Osteocyte (in vitro differentiated cells): Measurements from ENCODE around the gene ABCF2. TPM values are rescaled to one million over a fixed set of nuclear protein-coding genes. Genes with fewer than 3 reads are reported as not detected.

ENCODE experiments used
- DNase-seq: peaks from one replicate; pipeline ENCODE4 v3.0.0; 2021; ENCODE audit warnings: mixed read lengths; ENCODE audit not compliant: unreplicated experiment; ENCODE audit errors: extremely low spot score
- H3K27ac Mint-ChIP-seq: one replicate; pipeline ENCODE4 v1.8.0; 2021; ENCODE audit warnings: mild to moderate bottlenecking, mixed read lengths; ENCODE audit not compliant: unreplicated experiment
- H3K27me3 Mint-ChIP-seq: one replicate; pipeline ENCODE4 v1.8.0; 2021; ENCODE audit warnings: mixed read lengths; ENCODE audit not compliant: unreplicated experiment
- H3K36me3 Mint-ChIP-seq: one replicate; pipeline ENCODE4 v1.8.0; 2021; ENCODE audit warnings: mixed read lengths; ENCODE audit not compliant: unreplicated experiment
- H3K4me1 Mint-ChIP-seq: one replicate; pipeline ENCODE4 v1.8.0; 2021; ENCODE audit warnings: mixed read lengths; ENCODE audit not compliant: unreplicated experiment
- H3K4me3 Mint-ChIP-seq: one replicate; pipeline ENCODE4 v1.8.0; 2021; ENCODE audit warnings: mild to moderate bottlenecking, moderate library complexity, mixed read lengths; ENCODE audit not compliant: unreplicated experiment
- H3K9me3 Mint-ChIP-seq: one replicate; pipeline ENCODE4 v1.8.0; 2021; ENCODE audit warnings: mixed read lengths; ENCODE audit not compliant: unreplicated experiment
- CTCF ChIP-seq: fragments of 200-600 bp; sonication (generic); IDR thresholded peaks from 2 replicates; pipeline ENCODE4 v1.5.0; 2021; ENCODE audit warnings: antibody characterized with exemption, mild to moderate bottlenecking, moderate library complexity
- total RNA-seq: library from RNA; stranded (reverse); gene quantifications from 2 replicates; pipeline ENCODE4 v1.2.1, GENCODE V29; 2021

The ABCF2 gene
- total RNA-seq, 1 donor from 2014 or later = 43.9 TPM

GRCh38 chr7:151212626-151213025 lies 14.4 kb downstream of the ABCF2 start:
- no peak for DNase-seq
- TF ChIP-seq CTCF = no peak
- H3K27me3 Mint-ChIP-seq = no peaks in the 10 kb centered on the region
- H3K4me1 Mint-ChIP-seq = no peaks in the 10 kb centered on the region
- peaks cover 27% of the 10 kb centered on the region for H3K36me3 Mint-ChIP-seq
- no peaks in the 10 kb centered on the region for H3K9me3 Mint-ChIP-seq
- no peak overlapping the region for H3K27ac Mint-ChIP-seq
- no peak overlapping the region for H3K4me3 Mint-ChIP-seq

DNA sequence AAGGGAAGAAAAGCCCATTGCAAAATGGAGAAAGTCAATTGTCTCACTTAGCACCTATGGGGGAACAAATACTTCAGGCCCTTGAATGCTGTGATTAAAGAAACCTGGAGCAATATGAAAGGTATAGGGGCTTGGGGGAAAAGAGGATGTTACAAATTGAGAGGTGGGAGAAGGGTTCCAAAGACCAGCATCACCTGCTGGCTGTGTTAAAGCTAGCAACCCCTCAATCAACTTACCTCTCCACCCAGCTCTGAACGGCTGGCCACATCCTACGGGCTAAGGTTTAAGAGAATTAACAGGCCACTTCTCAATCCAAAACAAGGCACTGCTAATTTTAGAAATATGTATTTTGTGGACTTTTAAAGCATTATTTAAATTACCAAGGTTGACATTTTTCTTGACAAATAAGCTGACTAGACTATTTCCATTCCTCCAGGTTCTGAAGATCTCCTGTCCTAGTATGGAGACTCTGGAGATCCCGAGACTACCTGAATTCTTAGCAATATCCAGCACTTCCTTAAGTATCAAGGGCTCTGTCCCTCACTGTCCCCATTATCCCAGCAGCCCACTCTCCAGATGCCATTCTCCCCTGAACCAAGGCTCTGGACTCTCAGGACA lies 15.7 kb downstream of the ABCF2 start:
- H3K4me3 Mint-ChIP-seq = no peak overlapping the region
- no peak overlapping the region for H3K27ac Mint-ChIP-seq
- no peak for TF ChIP-seq CTCF
- H3K27me3 Mint-ChIP-seq = peaks cover 6% of the 10 kb centered on the region
- no peak for DNase-seq
- no peaks in the 10 kb centered on the region for H3K4me1 Mint-ChIP-seq
- H3K9me3 Mint-ChIP-seq = no peaks in the 10 kb centered on the region
- peaks cover 27% of the 10 kb centered on the region for H3K36me3 Mint-ChIP-seq

DNA sequence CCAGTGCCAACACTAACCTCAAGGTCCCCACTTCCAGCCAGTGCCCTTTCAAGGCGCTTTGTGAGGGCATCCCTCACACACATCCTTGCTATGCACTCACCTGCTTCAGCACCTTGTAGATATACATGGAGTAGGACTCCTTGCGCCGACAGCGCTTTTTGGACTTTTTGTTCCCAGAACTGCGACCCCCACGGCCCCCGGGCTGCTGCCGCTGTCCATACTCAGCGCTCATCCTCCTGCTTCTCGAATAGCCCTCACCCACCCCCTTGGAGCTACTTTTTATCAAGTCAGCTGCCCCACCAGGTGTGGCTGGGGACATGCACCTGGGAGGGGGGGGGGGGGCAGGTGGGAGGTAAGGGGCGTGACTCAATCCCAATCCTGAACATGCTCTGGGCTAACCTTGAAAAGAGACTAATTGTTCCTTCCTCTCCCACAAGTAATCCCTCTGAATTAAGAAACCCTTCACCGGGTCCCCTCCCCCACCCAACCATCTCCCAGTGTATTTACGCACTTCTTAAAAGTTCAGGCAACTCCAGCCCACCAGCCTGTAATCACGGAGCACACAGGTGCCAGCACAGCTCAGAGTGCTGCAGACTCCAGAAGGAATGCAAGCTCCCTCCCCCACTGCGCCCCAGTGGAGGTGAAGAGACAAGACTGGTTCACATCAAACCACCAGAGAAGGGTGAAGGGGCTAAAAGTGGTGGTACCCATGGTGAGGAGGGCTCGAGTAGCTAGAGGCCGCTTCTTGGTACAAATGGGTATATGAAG lies 16.7 kb downstream of the ABCF2 start, which contains the start of gene H2BK1:
Gene H2BK1, minus strand, starts transcription at position 402 of the 768 bp plus-strand sequence. Its CDS starts 170 bp downstream, at position 232.
- DNase-seq = no peak
- no peaks in the 10 kb centered on the region for H3K9me3 Mint-ChIP-seq
- H3K27me3 Mint-ChIP-seq = peaks cover 10% of the 10 kb centered on the region
- no peak within 1 kb of the TSS for H3K4me3 Mint-ChIP-seq
- H3K4me1 Mint-ChIP-seq = no peaks in the 10 kb centered on the region
- no peak within 1 kb of the TSS for H3K27ac Mint-ChIP-seq
- no peak for TF ChIP-seq CTCF
- peaks cover 19% of the 10 kb centered on the region for H3K36me3 Mint-ChIP-seq

- H3K9me3 Mint-ChIP-seq = no peaks in the 10 kb centered on the region
Measured at GRCh38 chr7:151209588-151209987, 17.4 kb downstream of the ABCF2 start.

More at GRCh38 chr7:151209588-151209987, 17.4 kb downstream of the ABCF2 start:
- no peaks in the 10 kb centered on the region for H3K4me1 Mint-ChIP-seq
- H3K4me3 Mint-ChIP-seq = no peak overlapping the region
- no peak for DNase-seq
- peaks cover 12% of the 10 kb centered on the region for H3K36me3 Mint-ChIP-seq
- peaks cover 10% of the 10 kb centered on the region for H3K27me3 Mint-ChIP-seq
- H3K27ac Mint-ChIP-seq = no peak overlapping the region
- TF ChIP-seq CTCF = no peak
